Umbilical cord (tissue), 1 donor: ENCODE data around the gene MICU2. TPM values are rescaled to one million over a fixed set of nuclear protein-coding genes. Genes with fewer than 3 reads are reported as not detected.

Experiments
- total RNA-seq: library from RNA; depleted of rRNA; stranded (reverse); fragments of >200 nt; gene quantifications from one replicate; pipeline ENCODE4 v1.2.3, GENCODE V29; 2014; ENCODE audit warnings: low replicate concordance; ENCODE audit not compliant: insufficient read depth

The MICU2 gene
- total RNA-seq, 1 donor from 2014 or later: 95.3 TPM

Other genes with a start within 250 kb of the MICU2 start
- 110 TPM for gene ZDHHC20, start 144.9 kb downstream of the MICU2 start, total RNA-seq
- gene FGF9, start 66.9 kb upstream of the MICU2 start, total RNA-seq: 4.1 TPM